Stimulated activated CD4-positive, alpha-beta T cell treated with anti-CD3 and anti-CD28 coated beads, TNF-alpha, amount 100 ng/mL, for 1 hour (primary cell): Measurements from ENCODE around the gene CCDC200.
"Not testable (repeated sequence)": the region's sequence is repeated elsewhere in the genome, so short reads cannot be mapped to it uniquely, and the experiment has no call there.

ENCODE experiments used
- DNase-seq, 3 donors: peaks; one replicate each; pipeline ENCODE4 v3.0.0-alpha.2; 2020; ENCODE audit warnings: low read depth in 3 of 3, low spot score in 1 of 3

The CCDC200 gene

DNA sequence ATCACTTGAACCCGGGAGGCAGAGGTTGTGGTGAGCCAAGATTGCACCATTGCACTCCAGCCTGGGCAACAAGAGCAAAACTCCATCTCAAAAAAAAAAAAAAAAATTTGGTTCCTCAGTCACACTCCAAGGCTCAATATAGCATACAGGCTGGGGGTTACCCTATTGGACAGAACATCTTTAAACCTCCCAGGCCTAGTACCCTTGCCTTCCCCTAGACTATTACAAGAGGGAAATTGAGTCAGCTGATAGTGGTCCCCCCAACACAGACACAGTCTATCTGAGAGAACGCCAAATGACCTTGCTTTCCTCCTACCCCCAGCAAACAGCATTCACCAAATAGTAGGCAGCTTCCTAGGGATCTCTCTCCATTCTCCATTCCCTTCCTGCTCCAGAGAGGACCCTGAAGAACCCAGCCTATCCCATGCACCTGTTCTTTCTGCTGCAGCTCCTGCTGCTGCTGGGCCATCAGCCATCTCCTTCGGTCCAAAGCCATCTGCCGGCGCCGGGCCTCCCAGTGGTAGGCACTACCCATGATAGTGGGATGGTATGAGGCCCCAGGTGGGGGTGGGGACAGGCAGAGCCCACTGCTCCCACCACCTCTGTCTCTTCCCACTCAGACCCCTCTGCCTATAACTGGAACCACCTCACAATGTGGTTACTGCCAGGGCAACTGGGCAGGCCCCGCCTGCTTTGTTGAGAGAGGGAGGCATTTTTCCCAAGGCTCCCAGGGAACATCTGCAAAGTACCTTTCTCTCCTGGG lies at the start of gene CCDC200:
Gene CCDC200, minus strand, starts transcription at position 604 of the 763 bp plus-strand sequence. Its CDS starts 69 bp downstream, at position 535.
- DNase-seq, result not testable (repeated sequence)

DNA sequence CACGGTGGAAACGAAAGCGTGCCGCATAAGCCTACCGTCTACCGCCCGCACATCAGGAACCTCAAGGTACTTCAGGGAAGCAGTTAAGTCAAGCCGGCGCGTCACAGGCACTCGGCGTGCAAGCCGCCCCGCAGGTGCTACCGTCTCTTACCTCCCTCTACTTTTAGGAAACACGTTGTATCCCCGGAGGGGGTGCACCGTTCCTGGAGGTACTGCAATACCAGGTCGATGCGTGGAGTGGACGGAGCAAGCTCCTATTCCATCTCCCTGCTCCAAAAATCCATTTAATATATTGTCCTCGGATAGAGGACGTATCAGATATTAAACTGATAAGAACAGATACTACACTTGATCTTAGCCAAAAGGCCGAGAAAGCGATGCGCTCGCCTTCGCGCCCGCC lies 44.5 kb upstream of the CCDC200 start:
- DNase-seq, result not testable (repeated sequence)

DNA sequence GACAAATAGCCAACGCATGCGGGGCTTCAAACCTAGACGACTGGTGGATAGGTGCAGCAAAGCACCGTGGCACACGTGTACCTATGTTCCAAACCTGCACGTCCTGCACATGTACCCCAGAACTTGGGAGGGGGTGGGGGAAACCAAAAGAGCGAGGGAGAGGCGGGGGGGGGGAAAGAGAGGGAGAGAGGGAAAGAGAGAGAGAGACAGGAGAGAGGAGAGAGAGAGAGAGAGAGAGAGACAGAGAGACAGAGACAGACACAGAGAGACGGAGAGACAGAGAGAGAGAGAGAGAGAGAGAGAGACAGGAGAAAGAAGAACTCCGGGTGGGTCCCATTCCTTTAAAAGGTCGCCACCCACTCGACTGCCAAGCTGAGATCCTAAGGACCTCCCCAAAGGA lies 44.1 kb upstream of the CCDC200 start:
- not testable (repeated sequence) for DNase-seq

DNA sequence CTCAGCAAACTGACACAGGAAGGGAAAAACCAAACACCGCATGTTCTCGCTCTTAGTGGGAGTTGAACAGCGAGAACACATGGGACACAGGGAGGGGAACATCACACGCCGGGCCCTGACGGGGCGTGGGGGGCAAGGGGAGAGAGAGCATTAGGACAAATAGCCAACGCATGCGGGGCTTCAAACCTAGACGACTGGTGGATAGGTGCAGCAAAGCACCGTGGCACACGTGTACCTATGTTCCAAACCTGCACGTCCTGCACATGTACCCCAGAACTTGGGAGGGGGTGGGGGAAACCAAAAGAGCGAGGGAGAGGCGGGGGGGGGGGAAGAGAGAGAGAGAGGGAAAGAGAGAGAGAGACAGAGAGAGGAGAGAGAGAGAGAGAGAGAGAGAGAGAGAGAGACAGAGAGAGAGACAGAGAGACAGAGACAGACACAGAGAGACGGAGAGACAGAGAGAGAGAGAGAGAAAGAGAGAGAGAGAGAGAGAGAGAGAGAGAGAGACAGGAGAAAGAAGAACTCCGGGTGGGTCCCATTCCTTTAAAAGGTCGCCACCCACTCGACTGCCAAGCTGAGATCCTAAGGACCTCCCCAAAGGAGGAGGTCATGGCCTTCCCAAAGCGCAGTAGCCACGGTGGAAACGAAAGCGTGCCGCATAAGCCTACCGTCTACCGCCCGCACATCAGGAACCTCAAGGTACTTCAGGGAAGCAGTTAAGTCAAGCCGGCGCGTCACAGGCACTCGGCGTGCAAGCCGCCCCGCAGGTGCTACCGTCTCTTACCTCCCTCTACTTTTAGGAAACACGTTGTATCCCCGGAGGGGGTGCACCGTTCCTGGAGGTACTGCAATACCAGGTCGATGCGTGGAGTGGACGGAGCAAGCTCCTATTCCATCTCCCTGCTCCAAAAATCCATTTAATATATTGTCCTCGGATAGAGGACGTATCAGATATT lies 42.4 kb upstream of the CCDC200 start:
- not testable (repeated sequence) for DNase-seq

DNA sequence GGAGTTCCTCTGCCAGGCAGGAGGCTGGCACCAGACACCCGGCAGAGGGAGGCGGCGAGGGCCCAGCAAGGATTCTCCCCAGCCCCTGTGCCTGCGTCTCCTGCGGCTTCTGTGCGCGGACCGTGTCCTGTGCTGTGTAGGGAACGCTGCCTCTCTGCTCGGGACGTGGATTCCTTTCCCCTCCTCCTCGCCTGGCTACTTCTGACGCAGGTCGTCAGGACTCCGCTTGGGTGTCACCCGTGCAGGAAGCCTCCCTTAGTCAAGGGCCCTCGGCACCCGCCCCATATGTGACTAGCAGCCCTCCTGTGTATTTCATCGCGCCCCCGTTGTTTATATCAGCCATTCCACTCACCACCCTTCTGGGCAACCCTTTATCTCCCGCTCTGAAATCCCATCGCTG lies 18.0 kb upstream of the CCDC200 start:
- not testable (repeated sequence) for DNase-seq

DNA sequence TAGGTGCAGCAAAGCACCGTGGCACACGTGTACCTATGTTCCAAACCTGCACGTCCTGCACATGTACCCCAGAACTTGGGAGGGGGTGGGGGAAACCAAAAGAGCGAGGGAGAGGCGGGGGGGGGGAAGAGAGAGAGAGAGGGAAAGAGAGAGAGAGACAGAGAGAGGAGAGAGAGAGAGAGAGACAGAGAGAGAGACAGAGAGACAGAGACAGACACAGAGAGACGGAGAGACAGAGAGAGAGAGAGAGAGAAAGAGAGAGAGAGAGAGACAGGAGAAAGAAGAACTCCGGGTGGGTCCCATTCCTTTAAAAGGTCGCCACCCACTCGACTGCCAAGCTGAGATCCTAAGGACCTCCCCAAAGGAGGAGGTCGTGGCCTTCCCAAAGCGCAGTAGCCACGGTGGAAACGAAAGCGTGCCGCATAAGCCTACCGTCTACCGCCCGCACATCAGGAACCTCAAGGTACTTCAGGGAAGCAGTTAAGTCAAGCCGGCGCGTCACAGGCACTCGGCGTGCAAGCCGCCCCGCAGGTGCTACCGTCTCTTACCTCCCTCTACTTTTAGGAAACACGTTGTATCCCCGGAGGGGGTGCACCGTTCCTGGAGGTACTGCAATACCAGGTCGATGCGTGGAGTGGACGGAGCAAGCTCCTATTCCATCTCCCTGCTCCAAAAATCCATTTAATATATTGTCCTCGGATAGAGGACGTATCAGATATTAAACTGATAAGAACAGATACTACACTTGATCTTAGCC lies 12.4 kb upstream of the CCDC200 start:
- DNase-seq, result not testable (repeated sequence)

DNA sequence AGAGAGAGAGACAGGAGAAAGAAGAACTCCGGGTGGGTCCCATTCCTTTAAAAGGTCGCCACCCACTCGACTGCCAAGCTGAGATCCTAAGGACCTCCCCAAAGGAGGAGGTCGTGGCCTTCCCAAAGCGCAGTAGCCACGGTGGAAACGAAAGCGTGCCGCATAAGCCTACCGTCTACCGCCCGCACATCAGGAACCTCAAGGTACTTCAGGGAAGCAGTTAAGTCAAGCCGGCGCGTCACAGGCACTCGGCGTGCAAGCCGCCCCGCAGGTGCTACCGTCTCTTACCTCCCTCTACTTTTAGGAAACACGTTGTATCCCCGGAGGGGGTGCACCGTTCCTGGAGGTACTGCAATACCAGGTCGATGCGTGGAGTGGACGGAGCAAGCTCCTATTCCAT lies 11.2 kb upstream of the CCDC200 start:
- not testable (repeated sequence) for DNase-seq

DNA sequence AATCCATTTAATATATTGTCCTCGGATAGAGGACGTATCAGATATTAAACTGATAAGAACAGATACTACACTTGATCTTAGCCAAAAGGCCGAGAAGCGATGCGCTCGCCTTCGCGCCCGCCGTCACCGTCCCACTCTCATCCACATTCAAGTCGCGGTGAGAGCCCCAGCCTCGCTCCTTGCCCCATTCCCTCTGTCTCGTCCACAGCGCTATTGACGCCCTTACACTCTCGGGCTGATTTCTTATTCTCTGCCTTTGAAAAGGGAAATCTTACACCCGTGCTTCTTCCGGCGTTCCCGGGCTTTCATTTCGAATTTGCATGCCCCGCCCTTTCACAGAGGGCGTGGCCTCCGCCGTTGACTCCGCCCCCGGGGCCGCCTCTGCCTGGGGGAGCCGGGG lies 5.5 kb upstream of the CCDC200 start, which contains the start of gene RNU2-1:
Gene RNU2-1, minus strand, starts transcription at position 101 of the 400 bp plus-strand sequence.
- not testable (repeated sequence) for DNase-seq

DNA sequence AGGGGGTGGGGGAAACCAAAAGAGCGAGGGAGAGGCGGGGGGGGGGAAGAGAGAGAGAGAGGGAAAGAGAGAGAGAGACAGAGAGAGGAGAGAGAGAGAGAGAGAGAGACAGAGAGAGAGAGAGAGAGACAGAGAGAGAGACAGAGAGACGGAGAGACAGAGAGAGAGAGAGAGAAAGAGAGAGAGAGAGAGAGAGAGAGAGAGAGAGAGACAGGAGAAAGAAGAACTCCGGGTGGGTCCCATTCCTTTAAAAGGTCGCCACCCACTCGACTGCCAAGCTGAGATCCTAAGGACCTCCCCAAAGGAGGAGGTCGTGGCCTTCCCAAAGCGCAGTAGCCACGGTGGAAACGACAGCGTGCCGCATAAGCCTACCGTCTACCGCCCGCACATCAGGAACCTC lies 4.8 kb upstream of the CCDC200 start:
- not testable (repeated sequence) for DNase-seq

DNA sequence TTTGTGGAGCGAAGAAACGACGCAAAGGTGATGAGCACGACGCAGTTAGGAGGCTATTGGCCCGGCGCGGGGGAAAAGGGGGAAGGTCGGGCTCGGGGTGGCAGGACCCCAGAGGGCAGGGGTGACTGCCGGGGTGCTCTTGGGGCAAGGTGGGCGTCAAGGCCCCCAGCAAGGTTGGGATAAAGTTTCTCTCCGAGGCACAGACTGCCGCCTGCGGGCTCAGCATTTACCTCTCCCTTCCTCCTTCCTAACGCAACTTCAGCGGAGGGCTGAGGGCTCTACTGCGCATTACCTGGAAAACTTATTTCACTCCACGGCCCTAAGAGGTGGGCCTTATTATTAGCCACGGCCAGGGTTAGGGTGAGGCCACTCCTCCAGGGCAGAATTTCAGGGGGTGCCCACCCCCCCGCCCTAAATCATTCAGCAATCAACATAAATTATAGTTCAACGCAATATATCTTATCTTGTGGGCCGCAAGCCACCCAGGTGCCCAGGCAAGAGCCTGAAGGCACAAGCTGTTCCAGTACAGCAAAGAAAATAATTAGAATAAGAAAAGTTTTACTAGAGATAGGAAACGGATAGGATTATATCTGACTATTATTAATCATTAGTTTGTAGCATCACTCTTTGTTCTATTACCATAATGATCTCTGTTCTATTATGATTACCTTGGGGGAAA lies 3.7 kb upstream of the CCDC200 start:
- not testable (repeated sequence) for DNase-seq

DNA sequence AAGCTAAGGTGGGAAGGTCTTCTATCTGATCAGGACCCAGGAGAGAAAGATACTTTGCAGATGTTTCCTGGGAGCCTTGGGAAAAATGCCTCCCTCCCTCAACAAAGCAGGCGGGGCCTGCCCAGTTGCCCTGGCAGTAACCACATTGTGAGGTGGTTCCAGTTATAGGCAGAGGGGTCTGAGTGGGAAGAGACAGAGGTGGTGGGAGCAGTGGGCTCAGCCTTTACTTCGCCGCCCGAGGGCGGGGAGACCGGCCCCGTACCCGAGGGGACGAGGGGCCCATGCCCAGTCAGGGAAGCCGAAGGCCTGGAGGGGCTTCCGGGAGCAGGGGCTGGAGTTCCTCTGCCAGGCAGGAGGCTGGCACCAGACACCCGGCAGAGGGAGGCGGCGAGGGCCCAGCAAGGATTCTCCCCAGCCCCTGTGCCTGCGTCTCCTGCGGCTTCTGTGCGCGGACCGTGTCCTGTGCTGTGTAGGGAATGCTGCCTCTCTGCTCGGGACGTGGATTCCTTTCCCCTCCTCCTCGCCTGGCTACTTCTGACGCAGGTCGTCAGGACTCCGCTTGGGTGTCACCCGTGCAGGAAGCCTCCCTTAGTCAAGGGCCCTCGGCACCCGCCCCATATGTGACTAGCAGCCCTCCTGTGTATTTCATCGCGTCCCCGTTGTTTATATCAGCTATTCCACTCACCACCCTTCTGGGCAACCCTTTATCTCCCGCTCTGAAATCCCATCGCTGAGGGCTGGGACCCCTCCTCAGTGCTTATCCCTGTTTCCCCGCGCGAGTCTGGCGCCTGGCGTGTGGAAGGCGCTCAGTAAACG lies 3.0 kb upstream of the CCDC200 start:
- not testable (repeated sequence) for DNase-seq

DNA sequence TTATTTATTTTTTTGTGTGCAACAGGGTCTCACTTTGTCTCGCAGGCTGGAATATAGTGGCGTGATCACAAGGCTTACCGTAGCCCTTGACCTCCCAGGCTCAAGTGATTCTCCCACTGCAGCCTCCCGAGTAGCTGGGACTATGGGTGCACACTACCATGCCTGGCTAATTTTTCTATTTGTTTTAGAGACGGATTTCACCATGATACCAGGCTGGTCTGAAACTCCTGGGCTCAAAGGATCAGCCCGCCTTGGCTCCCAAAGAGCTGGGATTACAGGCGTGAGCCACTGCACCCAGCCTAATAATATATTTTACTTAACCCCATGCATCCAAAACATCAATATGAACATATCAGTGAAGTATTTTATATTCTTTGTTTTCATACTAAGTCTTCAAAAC lies 2.0 kb downstream of the CCDC200 start:
- DNase-seq, result no peak

DNA sequence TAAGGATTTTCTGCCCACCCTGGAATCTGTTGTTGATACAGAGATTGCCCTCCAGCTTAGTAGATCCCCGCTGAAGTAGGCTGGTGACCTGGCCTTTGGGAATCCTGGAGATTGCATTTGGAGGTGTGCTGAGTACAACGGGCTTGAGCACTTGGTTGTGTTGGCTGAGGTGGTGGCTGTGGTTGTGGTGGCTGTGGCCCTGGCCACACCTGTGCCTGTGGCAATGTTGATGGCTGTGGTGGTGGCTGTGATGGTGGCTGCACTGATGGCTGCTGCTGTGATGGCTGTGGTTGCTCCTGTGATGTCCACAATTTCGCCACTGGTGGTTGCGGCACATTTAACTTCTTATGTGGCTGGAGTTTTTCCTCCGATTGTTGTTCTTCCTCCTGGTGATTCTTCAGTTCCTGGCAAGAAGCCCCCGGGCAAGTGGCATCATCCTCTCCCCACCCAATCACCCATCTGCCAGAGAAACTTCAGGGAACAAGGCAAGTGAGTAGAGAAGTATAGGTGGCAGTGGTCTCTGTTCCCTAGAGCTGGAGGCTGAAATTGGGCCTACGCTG lies 4.2 kb downstream of the CCDC200 start:
- no peak for DNase-seq

DNA sequence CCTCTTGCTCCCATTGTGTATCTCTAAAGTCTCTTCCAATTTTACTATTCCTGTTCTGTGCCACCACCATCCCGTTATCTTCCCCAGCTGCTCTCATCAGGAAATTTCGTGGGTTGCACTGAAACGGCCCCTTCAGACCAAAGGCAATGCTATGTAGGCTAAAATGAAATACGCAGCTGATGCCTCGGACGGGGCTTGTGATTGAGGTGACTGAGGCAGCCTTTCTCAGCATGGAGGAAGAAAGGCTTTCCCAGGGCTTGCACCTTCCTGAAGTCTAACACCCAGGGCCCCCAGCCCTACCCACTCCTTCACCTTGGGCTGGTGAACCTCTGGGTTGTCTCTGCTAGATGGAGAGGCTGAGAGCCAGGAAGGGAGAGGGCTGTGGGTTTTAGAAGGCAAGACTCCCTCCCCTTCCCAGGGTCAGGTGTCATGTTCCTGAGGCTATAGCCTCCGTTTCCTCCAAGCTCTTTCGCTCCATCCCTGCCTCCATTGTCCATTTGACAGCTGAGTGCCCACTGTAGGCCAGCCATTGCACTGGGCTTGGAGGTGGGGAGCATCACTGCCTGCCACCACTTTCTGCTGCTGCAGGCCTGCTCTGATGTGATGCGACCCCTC lies 7.8 kb downstream of the CCDC200 start:
- no peak for DNase-seq

DNA sequence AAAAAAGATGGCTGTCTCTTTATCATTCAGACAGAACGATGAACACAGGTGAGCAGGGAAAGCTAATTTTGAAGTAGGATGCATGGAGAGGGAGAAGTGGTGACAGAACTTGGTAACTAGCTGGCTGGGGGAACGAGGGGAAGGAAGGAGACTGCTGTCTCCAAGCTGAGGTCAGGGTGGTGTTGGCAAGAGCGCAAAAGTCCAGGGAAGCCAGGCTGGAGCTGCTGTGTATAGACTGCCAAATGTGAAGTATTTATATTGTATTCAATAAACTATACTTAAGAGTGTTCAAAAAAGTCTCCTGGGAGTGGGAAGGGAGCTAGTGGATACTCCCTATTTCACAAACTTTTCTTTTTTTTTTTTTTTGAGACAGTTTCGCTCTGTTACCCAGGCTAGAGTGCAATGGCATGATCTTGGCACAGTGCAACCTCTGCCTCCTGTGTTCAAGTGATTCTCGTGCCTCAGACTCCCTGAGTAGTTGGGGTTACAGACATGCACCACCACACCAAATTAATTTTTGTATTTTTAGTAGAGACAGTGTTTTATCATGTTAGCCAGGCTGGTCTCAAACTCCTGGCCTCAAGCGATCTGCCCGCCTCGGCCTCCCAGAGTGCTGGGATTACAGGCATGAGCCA lies 8.6 kb downstream of the CCDC200 start:
- DNase-seq, result no peak

DNA sequence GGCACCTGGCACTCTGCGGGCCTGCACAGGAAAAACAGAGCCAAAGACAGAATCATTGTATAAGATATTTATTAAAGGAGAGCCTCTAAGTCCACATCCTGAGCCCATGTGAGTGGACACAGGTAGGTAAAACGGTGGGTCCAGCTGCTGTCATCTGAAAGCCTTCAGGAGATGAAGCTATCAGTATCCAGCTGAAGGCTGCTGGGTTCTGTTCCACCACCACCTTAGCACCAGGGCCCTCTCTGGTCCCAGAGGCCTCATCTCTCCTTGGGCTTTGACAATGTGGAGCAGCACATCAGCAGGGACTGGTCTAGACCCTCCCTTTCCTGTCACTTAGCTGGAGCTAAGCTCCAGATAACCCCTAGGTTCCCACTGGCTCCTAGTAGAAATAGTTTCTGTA lies 9.4 kb downstream of the CCDC200 start:
- no peak for DNase-seq

DNA sequence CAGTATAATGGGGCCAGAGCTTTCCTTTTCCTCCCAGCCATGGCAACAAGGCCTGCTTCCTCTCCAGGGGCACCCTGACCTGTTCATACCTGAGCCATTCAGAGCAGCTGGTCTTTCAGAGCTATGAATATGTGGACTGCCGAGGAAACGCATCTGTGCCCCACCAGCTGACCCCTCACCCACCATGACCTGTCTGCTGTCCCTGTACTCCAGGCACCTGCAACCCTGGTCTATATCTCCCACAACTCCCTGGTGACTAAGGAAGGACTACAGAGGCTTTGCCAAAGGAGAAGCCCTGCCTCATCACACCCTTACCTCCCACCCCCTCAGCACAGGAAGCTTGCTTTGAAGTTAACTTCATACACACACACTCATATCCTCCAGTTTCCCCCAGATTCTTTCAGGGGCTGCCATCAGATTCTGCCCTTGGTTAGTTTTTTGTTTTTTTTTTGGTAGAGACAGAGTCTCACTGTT lies 10.8 kb downstream of the CCDC200 start:
- no peak for DNase-seq
